WTC11 (cell line): ENCODE measurements around the gene FAM53C. TPM values are rescaled to one million over a fixed set of nuclear protein-coding genes. Genes with fewer than 3 reads are reported as not detected.

ENCODE experiments used
- ATAC-seq: fragments of 200-7000 bp; cut with Tn5 transposase; 2 replicates; pipeline ENCODE4 v1.10.0; 2021; ENCODE audit warnings: mild to moderate bottlenecking, moderate library complexity
- CTCF ChIA-PET: fragments of 300-600 bp; sonication (Branson Sonifier 250); formaldehyde crosslinking; loops from one replicate; lab custom pipeline; 2021; ENCODE audit warnings: antibody characterized with exemption; lab: Charles Lee
- POLR2A ChIA-PET: fragments of 350-600 bp; sonication (Branson Sonifier 250); formaldehyde crosslinking; loops from one replicate; lab custom pipeline; 2021; ENCODE audit warnings: antibody characterized with exemption; lab: Charles Lee
- DNase-seq: peaks from one replicate; pipeline ENCODE4 v3.0.0; 2021; ENCODE audit warnings: low spot score
- H3K27ac Mint-ChIP-seq: 2 replicates; pipeline ENCODE4 v1.8.0; 2021; ENCODE audit warnings: mixed read lengths
- H3K27me3 Mint-ChIP-seq: 2 replicates; pipeline ENCODE4 v1.8.0; 2021; ENCODE audit warnings: low read depth, mild to moderate bottlenecking, moderate library complexity, mixed read lengths
- H3K36me3 Mint-ChIP-seq: 2 replicates; pipeline ENCODE4 v1.8.0; 2021; ENCODE audit warnings: mixed read lengths
- H3K4me1 Mint-ChIP-seq: 2 replicates; pipeline ENCODE4 v1.8.0; 2022; ENCODE audit warnings: mixed read lengths
- H3K4me3 Mint-ChIP-seq: 2 replicates; pipeline ENCODE4 v1.8.0; 2021; ENCODE audit warnings: mild to moderate bottlenecking, moderate library complexity, mixed read lengths
- H3K9me3 Mint-ChIP-seq: 2 replicates; pipeline ENCODE4 v1.8.0; 2021; ENCODE audit warnings: mixed read lengths
- ATF3 ChIP-seq: sonication (generic); formaldehyde crosslinking; conservative IDR thresholded peaks from 2 replicates; pipeline ENCODE4 v1.8.1; 2022; ENCODE audit warnings: mild to moderate bottlenecking, missing genetic modification reagents
- CREB1 ChIP-seq: sonication (generic); formaldehyde crosslinking; IDR thresholded peaks from 2 replicates; pipeline ENCODE4 v1.8.0; 2023; ENCODE audit warnings: mild to moderate bottlenecking, missing genetic modification reagents
- ESRRA ChIP-seq: sonication (generic); formaldehyde crosslinking; IDR thresholded peaks from 2 replicates; pipeline ENCODE4 v1.8.1; 2022; ENCODE audit warnings: mild to moderate bottlenecking, missing genetic modification reagents, borderline replicate concordance
- JAZF1 ChIP-seq: fragments of 250-450 bp; sonication (Bioruptor Pico); IDR thresholded peaks from 2 replicates; pipeline ENCODE4 v1.9.0; 2021; ENCODE audit warnings: moderate library complexity, mild to moderate bottlenecking, inconsistent platforms
- MAX ChIP-seq: sonication (generic); formaldehyde crosslinking; IDR thresholded peaks from 2 replicates; pipeline ENCODE4 v1.8.0; 2022; ENCODE audit warnings: mild to moderate bottlenecking, missing genetic modification reagents
- MXD4 ChIP-seq: fragments of 250-450 bp; sonication (Bioruptor Pico); IDR thresholded peaks from 2 replicates; pipeline ENCODE4 v1.8.0; 2021; ENCODE audit warnings: mild to moderate bottlenecking, moderate library complexity, borderline replicate concordance
- NFE2L1 ChIP-seq: sonication (generic); formaldehyde crosslinking; IDR thresholded peaks from 2 replicates; pipeline ENCODE4 v1.8.1; 2023; ENCODE audit warnings: missing genetic modification reagents
- NFYB ChIP-seq: sonication (generic); formaldehyde crosslinking; conservative IDR thresholded peaks from 2 replicates; pipeline ENCODE4 v1.8.0; 2022; ENCODE audit warnings: low read depth, missing genetic modification reagents
- NR3C1 ChIP-seq: sonication (generic); formaldehyde crosslinking; conservative IDR thresholded peaks from 2 replicates; pipeline ENCODE4 v1.8.1; 2023; ENCODE audit warnings: low read depth, mild to moderate bottlenecking, missing genetic modification reagents
- SOX15 ChIP-seq: fragments of 250-450 bp; sonication (Bioruptor Pico); IDR thresholded peaks from 2 replicates; pipeline ENCODE4 v1.9.0; 2021; ENCODE audit warnings: mild to moderate bottlenecking
- STAT6 ChIP-seq: sonication (generic); formaldehyde crosslinking; conservative IDR thresholded peaks from 2 replicates; pipeline ENCODE4 v1.8.1; 2023; ENCODE audit warnings: mild to moderate bottlenecking, low read depth, missing genetic modification reagents, moderate library complexity
- TEAD4 ChIP-seq: sonication (generic); formaldehyde crosslinking; IDR thresholded peaks from 2 replicates; pipeline ENCODE4 v1.8.0; 2022; ENCODE audit warnings: mild to moderate bottlenecking, missing genetic modification reagents
- USF2 ChIP-seq: sonication (generic); formaldehyde crosslinking; IDR thresholded peaks from 2 replicates; pipeline ENCODE4 v1.8.1; 2023; ENCODE audit warnings: mild to moderate bottlenecking, missing genetic modification reagents, moderate library complexity
- ZMAT4 ChIP-seq: fragments of 250-450 bp; sonication (Bioruptor Pico); IDR thresholded peaks from 2 replicates; pipeline ENCODE4 v1.9.0; 2021; ENCODE audit warnings: mild to moderate bottlenecking
- ZNF281 ChIP-seq: sonication (generic); formaldehyde crosslinking; IDR thresholded peaks from 2 replicates; pipeline ENCODE4 v1.8.0; 2023; ENCODE audit warnings: mild to moderate bottlenecking, missing genetic modification reagents
- ZNF317 ChIP-seq: sonication (generic); formaldehyde crosslinking; IDR thresholded peaks from 2 replicates; pipeline ENCODE4 v1.8.1; 2023; ENCODE audit warnings: low read depth, mild to moderate bottlenecking, moderate library complexity, missing genetic modification reagents, borderline replicate concordance
- total RNA-seq: library from RNA; stranded (reverse); gene quantifications from 3 replicates; pipeline ENCODE4 v1.2.3, GENCODE V29; 2021
- TF ChIP-seq, protein P1 (sequence below): sonication (generic); formaldehyde crosslinking; IDR thresholded peaks from 2 replicates; pipeline ENCODE4 v1.8.1; 2022; ENCODE audit warnings: mild to moderate bottlenecking, moderate library complexity, missing genetic modification reagents
- TF ChIP-seq, protein P2 (sequence below): fragments of 250-450 bp; sonication (Bioruptor Pico); conservative IDR thresholded peaks from 2 replicates; pipeline ENCODE4 v1.9.0; 2021; ENCODE audit warnings: mild to moderate bottlenecking

FAM53C gene
- total RNA-seq, 1 experiment from 2014 or later, result 51.3 TPM

DNA sequence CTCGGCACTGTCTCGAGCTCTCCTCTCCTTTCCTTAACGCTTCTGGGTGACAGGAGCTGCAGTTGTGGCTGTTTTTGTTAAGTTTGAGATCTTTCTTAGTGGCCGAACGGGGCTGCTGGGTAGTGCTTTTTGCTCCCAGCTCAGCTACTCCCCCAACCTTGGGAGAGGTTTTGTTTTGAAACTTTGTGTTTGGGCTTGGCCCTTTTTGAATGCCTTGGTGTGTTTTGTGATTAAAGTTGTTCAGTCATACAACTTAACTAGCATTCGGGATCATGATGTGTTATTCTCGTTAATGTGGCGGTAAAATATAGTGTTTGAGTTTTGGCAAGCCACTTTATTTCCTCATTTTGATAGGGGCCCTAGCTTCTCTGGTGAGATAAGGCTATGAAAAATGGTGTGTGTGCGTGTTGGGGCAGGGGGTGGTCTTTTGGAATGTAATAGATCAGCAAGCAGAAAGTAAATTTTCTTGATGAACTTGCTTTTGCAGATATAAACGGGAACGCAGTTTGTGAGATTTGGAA lies 15.6 kb downstream of the FAM53C start:
- TF ChIP-seq, protein P1, sequence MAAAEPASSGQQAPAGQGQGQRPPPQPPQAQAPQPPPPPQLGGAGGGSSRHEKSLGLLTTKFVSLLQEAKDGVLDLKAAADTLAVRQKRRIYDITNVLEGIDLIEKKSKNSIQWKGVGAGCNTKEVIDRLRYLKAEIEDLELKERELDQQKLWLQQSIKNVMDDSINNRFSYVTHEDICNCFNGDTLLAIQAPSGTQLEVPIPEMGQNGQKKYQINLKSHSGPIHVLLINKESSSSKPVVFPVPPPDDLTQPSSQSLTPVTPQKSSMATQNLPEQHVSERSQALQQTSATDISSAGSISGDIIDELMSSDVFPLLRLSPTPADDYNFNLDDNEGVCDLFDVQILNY (CRISPR knock-in tag), result 0 out of 2 replicates have a peak, but pooled peaks have one; percentile 2
- TF ChIP-seq MXD4 (CRISPR knock-in tag), result no peak
- DNase-seq (no peak), ATAC-seq (no peak)
- Mint-ChIP-seq H3K36me3 (peaks cover 11% of the 10 kb centered on the region; the same call in 1 of the 2 replicates), H3K27me3 (no peaks in the 10 kb centered on the region), H3K4me3 (peak overlapping the region; percentile 92), H3K4me1 (peaks cover 23% of the 10 kb centered on the region), H3K9me3 (peaks cover 10% of the 10 kb centered on the region), H3K27ac (peak overlapping the region; percentile 94)
- CTCF ChIA-PET, result interaction anchor here (0.6 to 5.1 kb wide), 32 partner anchors 8 to 1294 kb away, joined by 3 to 187 read pairs (median 6); partner anchors contain the start of genes BRD8, CDC23, CDC25C and CXXC5
- POLR2A ChIA-PET, result interaction anchor here (0.5 to 4.9 kb wide), 10 partner anchors 16 to 190 kb away, joined by 3 to 61 read pairs (median 5); partner anchors contain the start of genes BRD8, CDC23, CDC25C and ETF1

- ATAC-seq, result no peak
- TF ChIP-seq USF2 (CRISPR knock-in tag) (no peak), ZNF317 (CRISPR knock-in tag) (no peak), STAT6 (no peak), ZNF281 (CRISPR knock-in tag) (no peak), ZMAT4 (no peak), TEAD4 (CRISPR knock-in tag) (no peak), CREB1 (CRISPR knock-in tag) (no peak), SOX15 (CRISPR knock-in tag) (no peak), NFYB (CRISPR knock-in tag) (no peak), JAZF1 (CRISPR knock-in tag) (no peak), MAX (CRISPR knock-in tag) (no peak), ESRRA (CRISPR knock-in tag) (no peak), ATF3 (CRISPR knock-in tag) (no peak), NR3C1 (CRISPR knock-in tag) (no peak), NFE2L1 (CRISPR knock-in tag) (no peak)
- TF ChIP-seq, protein P2, sequence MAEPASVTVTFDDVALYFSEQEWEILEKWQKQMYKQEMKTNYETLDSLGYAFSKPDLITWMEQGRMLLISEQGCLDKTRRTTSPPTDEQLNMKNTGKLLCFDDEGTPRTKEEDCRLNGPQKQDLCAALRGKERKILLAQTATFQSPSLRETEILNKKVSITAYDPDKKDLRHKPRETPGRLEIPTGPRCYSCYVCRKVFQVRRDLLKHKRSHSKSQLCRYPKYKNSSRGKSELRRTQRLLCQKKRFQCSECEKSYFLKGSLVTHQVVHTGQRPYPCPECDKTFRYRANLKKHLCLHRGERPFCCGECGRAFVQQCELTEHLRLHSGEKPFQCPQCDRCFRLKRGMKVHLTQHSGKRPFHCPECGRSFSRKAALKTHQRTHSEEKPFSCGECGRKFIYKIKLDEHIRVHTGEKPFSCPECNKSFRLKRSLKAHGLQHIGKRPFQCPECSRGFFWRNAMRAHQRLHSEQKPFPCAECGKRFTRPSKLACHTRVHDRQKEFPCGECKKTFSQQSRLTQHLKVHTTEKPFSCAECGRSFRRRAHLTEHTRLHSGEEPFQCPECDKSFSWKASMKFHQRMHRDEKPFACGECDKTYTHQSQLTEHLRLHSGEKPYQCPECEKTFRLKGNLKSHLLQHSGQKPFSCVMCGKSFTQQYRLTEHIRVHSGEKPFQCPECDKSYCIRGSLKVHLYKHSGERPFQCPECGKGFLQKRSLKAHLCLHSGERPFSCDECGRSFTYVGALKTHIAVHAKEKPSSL, result no peak
- Mint-ChIP-seq H3K27ac (peak overlapping the region; percentile 94), H3K27me3 (no peaks in the 10 kb centered on the region), H3K4me3 (peak overlapping the region; percentile 92), H3K36me3 (peaks cover 11% of the 10 kb centered on the region; the same call in 1 of the 2 replicates), H3K9me3 (peaks cover 10% of the 10 kb centered on the region), H3K4me1 (peaks cover 23% of the 10 kb centered on the region)
- no peak for DNase-seq
- CTCF ChIA-PET, result interaction anchor here (0.8 to 5.1 kb wide), 11 partner anchors 9 to 139 kb away, joined by 3 to 187 read pairs (median 27); partner anchors contain the start of genes CDC23, CDC25C, EGR1 and FAM53C
- POLR2A ChIA-PET, result interaction anchor here (0.6 to 4.9 kb wide), 5 partner anchors 16 to 190 kb away, joined by 3 to 61 read pairs (median 10); partner anchors contain the start of genes BRD8, CDC25C, FAM53C and KIF20A
Measured at GRCh38 chr5:138354387-138354786, 16.3 kb downstream of the FAM53C start.
